Activated CD4-positive, alpha-beta T cell treated with anti-CD3 and anti-CD28 coated beads, Interleukin-2, amount 10 ng/mL, durations not matched to agents 7 days and 5 days (primary cell): Measurements from ENCODE around the gene HECA. TPM values are rescaled to one million over a fixed set of nuclear protein-coding genes. Genes with fewer than 3 reads are reported as not detected.
A peak's percentile ranks its signal among the peaks of the same experiment; 100 is the strongest.
"Not testable (repeated sequence)": the region's sequence is repeated elsewhere in the genome, so short reads cannot be mapped to it uniquely, and the experiment has no call there.

Source experiments
- CTCF ChIA-PET: fragments of 350-600 bp; sonication (Branson Sonifier 250); formaldehyde crosslinking; loops from one replicate; lab custom pipeline; 2021; ENCODE audit warnings: antibody characterized with exemption; lab: Charles Lee
- POLR2A ChIA-PET: fragments of 350-600 bp; sonication (Branson Sonifier 250); formaldehyde crosslinking; loops from one replicate; lab custom pipeline; 2021; ENCODE audit warnings: antibody characterized with exemption; lab: Charles Lee
- DNase-seq: peaks from one replicate; pipeline ENCODE4 v3.0.0-alpha.2; 2020
- H3K27ac Mint-ChIP-seq: one replicate; pipeline ENCODE4 v1.8.0; 2021; ENCODE audit warnings: mild to moderate bottlenecking, moderate library complexity, mixed read lengths
- H3K27me3 Mint-ChIP-seq: one replicate; pipeline ENCODE4 v1.8.0; 2021; ENCODE audit warnings: mixed read lengths
- H3K36me3 Mint-ChIP-seq: one replicate; pipeline ENCODE4 v1.8.0; 2021; ENCODE audit warnings: low read depth, mixed read lengths
- H3K4me1 Mint-ChIP-seq: one replicate; pipeline ENCODE4 v1.8.0; 2021; ENCODE audit warnings: mixed read lengths
- H3K4me3 Mint-ChIP-seq: one replicate; pipeline ENCODE4 v1.8.0; 2021; ENCODE audit warnings: mild to moderate bottlenecking, moderate library complexity, mixed read lengths
- H3K9me3 Mint-ChIP-seq: one replicate; pipeline ENCODE4 v1.8.0; 2021; ENCODE audit warnings: mixed read lengths
- total RNA-seq, 2 experiments: library from RNA; stranded (reverse); gene quantifications; one replicate each; pipeline ENCODE4 v1.2.3, GENCODE V29; 2021

The HECA gene
- total RNA-seq, 2 experiments from 2014 or later: 59.2 to 60.1 TPM

DNA sequence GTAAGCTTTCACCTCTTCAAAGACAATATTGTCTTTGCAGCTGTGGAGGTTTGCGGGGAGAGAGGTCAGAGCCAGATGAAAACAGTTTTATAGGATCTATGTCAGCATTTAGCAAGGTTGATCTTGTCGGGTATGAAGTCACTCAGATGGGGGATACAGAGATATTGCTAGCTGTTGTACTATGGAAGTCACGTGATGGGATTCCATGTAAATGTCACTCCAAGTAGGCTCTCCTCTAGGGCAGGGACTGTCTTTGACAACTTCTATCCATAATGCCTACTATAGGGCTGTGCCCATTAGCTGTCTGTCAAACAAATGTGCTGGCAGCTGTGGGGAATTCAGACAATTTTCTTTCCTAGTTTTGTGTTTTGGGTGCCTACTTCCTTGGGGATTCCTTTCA is 54.8 kb downstream of the HECA start:
- no peak overlapping the region for H3K4me3 Mint-ChIP-seq

DNA sequence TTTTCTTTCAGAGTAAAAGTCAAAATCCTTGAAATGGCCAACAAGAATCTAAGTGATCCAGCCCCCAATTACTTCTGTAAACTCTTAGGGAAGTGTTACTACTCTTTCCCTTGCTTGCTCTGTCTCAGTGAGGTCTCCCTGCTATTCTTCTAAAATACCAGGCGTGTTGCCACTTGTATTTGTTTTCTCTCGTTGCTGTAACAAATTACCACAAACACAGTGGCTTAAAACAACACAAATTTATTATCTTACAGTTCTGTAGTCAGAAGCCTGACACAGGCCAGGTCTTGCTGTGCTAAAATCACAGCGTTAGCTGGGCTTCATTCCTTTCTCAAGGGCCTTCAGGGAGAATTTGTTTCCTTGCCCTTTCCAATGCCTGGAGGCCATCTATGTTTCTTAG is 59.9 kb downstream of the HECA start:
- H3K27me3 Mint-ChIP-seq: no peaks in the 10 kb centered on the region
- ChIA-PET CTCF (no interaction called here), POLR2A (no interaction called here)
- H3K27ac Mint-ChIP-seq: no peak overlapping the region
- H3K36me3 Mint-ChIP-seq: peaks cover 5% of the 10 kb centered on the region
- H3K9me3 Mint-ChIP-seq: peaks cover 17% of the 10 kb centered on the region
- DNase-seq: no peak
- H3K4me1 Mint-ChIP-seq: no peaks in the 10 kb centered on the region
- no peak overlapping the region for H3K4me3 Mint-ChIP-seq

More for the DNA sequence above, 54.8 kb downstream of the HECA start:
- DNase-seq: no peak
- Mint-ChIP-seq H3K27ac (no peak overlapping the region), H3K9me3 (peaks cover 7% of the 10 kb centered on the region), H3K27me3 (no peaks in the 10 kb centered on the region), H3K36me3 (peaks cover 14% of the 10 kb centered on the region), H3K4me1 (peaks cover 17% of the 10 kb centered on the region)
- POLR2A ChIA-PET: no interaction called here
- CTCF ChIA-PET: interaction anchor here (1.0 to 1.4 kb wide), 3 partner anchors 14 to 21 kb away, joined by 3 read pairs; no protein-coding TSS in a partner anchor

DNA sequence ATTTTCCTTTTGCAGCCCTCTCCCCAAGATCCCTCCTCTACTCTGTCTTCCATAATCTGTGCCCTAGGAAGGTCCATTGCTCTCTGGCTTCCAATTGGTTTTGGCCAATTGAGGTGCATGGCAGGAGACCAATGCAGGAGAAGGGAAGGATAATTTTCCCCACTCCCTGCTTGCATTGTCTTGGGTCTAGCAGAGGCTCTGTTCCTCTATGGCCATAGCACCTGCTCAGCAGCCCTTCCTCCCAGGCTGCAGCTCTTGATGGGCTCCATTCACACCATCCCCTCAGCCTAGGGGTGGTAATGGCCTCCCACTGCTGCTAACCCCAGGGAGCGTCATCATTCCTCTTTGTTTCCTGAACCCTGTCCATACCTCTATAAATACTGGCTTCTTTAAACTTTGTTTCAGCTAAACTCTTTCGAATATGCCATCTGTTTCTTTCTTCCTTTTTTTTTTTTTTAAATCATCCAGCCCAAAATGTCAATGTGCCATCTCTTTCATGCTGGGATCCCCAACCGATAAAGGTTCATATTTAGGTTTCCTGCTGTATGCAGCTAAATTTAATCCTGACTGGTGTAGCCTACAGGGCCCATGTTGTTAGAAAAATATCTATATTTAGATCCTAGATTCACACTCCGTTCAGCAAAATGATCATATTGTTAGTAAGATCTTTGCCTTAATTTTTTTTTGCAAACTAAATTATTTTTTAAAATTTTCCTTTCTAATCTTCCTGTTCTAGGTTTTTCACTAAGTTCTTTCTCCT is 63.8 kb downstream of the HECA start:
- Mint-ChIP-seq H3K27me3 (no peaks in the 10 kb centered on the region), H3K4me1 (no peaks in the 10 kb centered on the region), H3K27ac (no peak overlapping the region), H3K4me3 (no peak overlapping the region), H3K9me3 (peaks cover 26% of the 10 kb centered on the region), H3K36me3 (peaks cover 5% of the 10 kb centered on the region)
- ChIA-PET POLR2A (no interaction called here), CTCF (interaction anchor here (0.7 to 1.3 kb wide), 3 partner anchors 19 to 157 kb away, joined by 3 to 5 read pairs (median 4); no protein-coding TSS in a partner anchor)
- no peak for DNase-seq

DNA sequence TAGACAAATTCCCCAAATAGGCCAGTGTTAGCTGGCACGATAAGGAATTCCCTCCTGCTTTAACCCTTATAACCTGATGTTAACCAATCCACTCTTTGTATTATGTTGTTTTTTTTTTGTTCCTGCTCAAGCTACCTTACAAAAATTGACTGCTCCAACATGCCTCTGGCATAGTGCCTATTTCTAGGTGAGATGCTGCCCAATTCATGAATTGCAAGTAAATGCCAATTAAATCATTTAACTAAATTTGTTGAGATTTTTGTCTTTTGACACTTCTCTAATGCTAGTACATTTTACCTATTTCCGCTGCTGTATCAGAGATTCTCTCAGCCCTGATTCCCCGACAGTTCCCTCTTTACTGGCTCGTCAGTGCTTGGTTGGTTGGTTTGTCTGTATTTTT is 66.5 kb downstream of the HECA start:
- no peak overlapping the region for H3K4me3 Mint-ChIP-seq
- POLR2A ChIA-PET: no interaction called here
- CTCF ChIA-PET: interaction anchor here (1.6 kb wide), 1 partner anchor 20 kb away, joined by 3 read pairs; no protein-coding TSS in a partner anchor
- peaks cover 30% of the 10 kb centered on the region for H3K9me3 Mint-ChIP-seq
- H3K27me3 Mint-ChIP-seq: no peaks in the 10 kb centered on the region
- no peak for DNase-seq
- H3K27ac Mint-ChIP-seq: no peak overlapping the region
- H3K4me1 Mint-ChIP-seq: no peaks in the 10 kb centered on the region
- peaks cover 12% of the 10 kb centered on the region for H3K36me3 Mint-ChIP-seq

DNA sequence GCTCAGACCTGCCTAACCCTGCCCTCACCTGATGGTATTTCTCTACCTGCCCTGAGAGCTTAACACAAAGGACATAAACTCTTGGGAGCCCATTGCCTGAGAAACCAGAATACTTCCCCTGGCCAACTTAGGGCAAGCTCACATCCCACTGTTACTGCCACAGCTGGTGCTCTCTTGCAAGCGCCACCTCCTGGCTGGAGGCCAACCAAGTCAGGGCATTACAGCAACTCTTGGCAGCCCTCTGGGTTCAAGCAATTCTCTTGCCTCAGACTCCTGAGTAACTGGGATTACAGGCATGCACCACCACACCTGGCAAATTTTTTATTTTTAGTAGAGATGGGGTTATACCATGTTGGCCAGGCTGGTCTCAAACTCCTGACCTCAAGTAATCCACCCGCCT is 70.1 kb downstream of the HECA start:
- no peak for DNase-seq
- H3K9me3 Mint-ChIP-seq: peaks cover 50% of the 10 kb centered on the region
- ChIA-PET POLR2A (interaction anchor here (0.6 kb wide), 1 partner anchor 73 kb away, joined by 3 read pairs; no protein-coding TSS in a partner anchor), CTCF (interaction anchor here (0.8 to 2.6 kb wide), 5 partner anchors 14 to 165 kb away, joined by 3 to 8 read pairs (median 3); no protein-coding TSS in a partner anchor)
- H3K27ac Mint-ChIP-seq: no peak overlapping the region
- peaks cover 8% of the 10 kb centered on the region for H3K4me1 Mint-ChIP-seq
- no peak overlapping the region for H3K4me3 Mint-ChIP-seq
- H3K27me3 Mint-ChIP-seq: peaks cover 2% of the 10 kb centered on the region
- peaks cover 42% of the 10 kb centered on the region for H3K36me3 Mint-ChIP-seq

DNA sequence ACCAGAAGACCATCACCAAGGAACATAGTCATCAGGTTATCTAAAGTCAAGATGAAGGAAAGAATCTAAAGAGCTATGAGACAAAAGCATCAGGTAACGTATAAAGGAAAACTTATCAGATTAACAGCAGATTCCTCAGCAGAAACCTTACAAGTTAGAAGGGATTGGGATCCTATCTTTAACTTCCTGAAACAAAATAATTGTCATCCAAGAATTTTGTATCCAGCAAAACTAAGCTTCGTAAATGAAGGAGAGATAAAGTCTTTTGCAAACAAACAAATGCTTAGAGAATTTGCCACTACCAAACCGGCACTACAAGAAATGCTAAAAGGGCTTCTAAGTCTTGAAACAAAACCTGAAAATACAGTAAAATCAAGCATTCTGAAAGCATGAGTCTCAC is 71.0 kb downstream of the HECA start:
- Mint-ChIP-seq H3K27ac (no peak overlapping the region), H3K27me3 (peaks cover 2% of the 10 kb centered on the region), H3K4me1 (peaks cover 16% of the 10 kb centered on the region), H3K4me3 (no peak overlapping the region), H3K36me3 (peaks cover 51% of the 10 kb centered on the region), H3K9me3 (peaks cover 51% of the 10 kb centered on the region)
- ChIA-PET CTCF (interaction anchor here (0.8 to 1.1 kb wide), 3 partner anchors 14 to 21 kb away, joined by 3 to 4 read pairs (median 3); no protein-coding TSS in a partner anchor), POLR2A (no interaction called here)
- no peak for DNase-seq

DNA sequence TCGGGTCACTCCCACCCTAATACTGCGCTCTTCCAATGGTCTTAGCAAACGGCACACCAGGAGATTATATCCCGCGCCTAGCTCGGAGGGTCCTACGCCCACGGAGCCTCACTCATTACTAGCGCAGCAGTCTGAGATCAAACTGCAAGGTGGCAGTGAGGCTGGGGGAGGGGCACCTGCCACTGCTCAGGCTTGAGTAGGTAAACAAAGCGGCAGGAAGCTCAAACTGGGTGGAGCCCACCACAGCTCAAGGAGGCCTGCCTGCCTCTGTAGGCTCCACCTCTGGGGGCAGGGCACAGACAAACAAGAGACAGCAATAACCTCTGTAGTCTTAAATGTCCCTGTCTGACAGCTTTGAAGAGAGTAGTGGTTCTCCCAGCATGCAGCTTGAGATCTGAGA is 75.9 kb downstream of the HECA start:
- Mint-ChIP-seq H3K4me1 (peaks cover 21% of the 10 kb centered on the region), H3K27ac (peak overlapping the region; percentile 57), H3K9me3 (peaks cover 46% of the 10 kb centered on the region), H3K36me3 (peaks cover 56% of the 10 kb centered on the region)
- POLR2A ChIA-PET, CTCF ChIA-PET, H3K27me3 Mint-ChIP-seq, H3K4me3 Mint-ChIP-seq: not testable (repeated sequence)
- DNase-seq: peak; percentile 58

DNA sequence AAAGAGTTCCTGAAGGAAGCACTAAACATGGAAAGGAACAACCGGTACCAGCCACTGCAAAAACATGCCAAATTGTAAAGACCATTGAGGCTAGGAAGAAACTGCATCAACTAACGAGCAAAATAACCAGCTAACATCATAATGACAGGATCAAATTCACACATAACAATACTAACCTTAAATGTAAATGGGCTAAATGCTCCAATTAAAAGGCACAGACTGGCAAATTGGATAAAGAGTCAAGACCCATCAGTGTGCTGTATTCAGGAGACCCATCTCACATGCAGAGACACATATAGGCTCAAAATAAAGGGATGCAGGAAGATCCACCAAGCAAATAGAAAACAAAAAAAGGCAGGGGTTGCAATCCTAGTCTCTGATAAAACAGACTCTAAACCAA is 77.6 kb downstream of the HECA start:
- Mint-ChIP-seq H3K9me3 (peaks cover 33% of the 10 kb centered on the region), H3K27ac (peak overlapping the region; percentile 54), H3K36me3 (peaks cover 43% of the 10 kb centered on the region), H3K4me1 (peaks cover 21% of the 10 kb centered on the region)
- DNase-seq, CTCF ChIA-PET, H3K4me3 Mint-ChIP-seq, H3K27me3 Mint-ChIP-seq, POLR2A ChIA-PET: not testable (repeated sequence)

DNA sequence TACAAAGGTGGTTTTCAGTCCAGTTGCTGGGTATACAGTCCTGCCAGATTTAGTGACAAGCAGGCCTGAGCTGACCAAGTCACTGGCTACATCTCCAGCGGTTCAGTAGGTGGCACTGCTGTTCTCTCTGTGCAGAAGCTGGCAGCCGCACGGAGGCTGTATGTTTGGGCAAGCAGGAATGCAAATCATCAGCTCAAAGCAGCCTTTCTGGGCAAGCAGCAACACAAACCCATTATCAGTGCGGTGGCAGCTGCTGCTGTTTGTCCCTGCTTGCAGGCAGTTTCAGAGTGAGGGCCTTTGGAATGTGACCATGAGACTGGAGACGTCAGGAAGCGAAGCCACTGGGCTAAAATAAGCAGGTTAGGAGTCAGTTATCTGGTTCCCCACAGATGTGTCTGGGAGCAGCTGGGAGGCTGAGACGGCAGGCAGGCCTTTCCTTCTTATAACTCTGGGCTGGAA is 84.4 kb downstream of the HECA start:
- ChIA-PET CTCF (interaction anchor here (0.6 to 5.0 kb wide), 32 partner anchors 10 to 155 kb away, joined by 3 to 30 read pairs (median 4); partner anchors contain the start of genes CITED2 and TXLNB), POLR2A (no interaction called here)
- Mint-ChIP-seq H3K36me3 (no peaks in the 10 kb centered on the region), H3K27ac (peak overlapping the region; percentile 85), H3K27me3 (no peaks in the 10 kb centered on the region), H3K9me3 (peaks cover 2% of the 10 kb centered on the region), H3K4me3 (no peak overlapping the region), H3K4me1 (peaks cover 12% of the 10 kb centered on the region)
- DNase-seq: peak; percentile 82

DNA sequence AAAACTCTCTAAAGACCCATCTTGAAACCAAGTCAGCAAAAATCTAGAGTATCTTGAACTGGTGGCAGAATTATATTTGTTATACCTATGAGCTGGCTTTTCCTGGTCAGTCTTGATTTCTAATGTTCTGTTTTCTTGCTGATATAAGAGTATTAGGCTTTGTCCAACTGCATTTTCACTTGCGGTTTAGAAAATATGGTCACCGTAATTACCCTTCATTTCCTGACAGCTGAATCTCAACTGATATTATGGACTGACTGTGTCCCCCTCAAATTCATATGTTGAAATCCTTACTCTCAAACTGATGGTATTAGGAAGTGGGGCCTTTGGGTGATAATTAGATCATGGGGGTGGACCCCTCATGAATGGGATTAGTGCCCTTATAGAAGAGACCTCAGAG is 84.9 kb downstream of the HECA start:
- peaks cover 2% of the 10 kb centered on the region for H3K9me3 Mint-ChIP-seq
- no peaks in the 10 kb centered on the region for H3K27me3 Mint-ChIP-seq
- ChIA-PET POLR2A (no interaction called here), CTCF (interaction anchor here (0.6 to 5.0 kb wide), 31 partner anchors 10 to 154 kb away, joined by 3 to 30 read pairs (median 4); partner anchors contain the start of genes CITED2 and TXLNB)
- peaks cover 12% of the 10 kb centered on the region for H3K4me1 Mint-ChIP-seq
- H3K4me3 Mint-ChIP-seq: no peak overlapping the region
- H3K36me3 Mint-ChIP-seq: no peaks in the 10 kb centered on the region
- no peak for DNase-seq
- H3K27ac Mint-ChIP-seq: peak overlapping the region; percentile 85

DNA sequence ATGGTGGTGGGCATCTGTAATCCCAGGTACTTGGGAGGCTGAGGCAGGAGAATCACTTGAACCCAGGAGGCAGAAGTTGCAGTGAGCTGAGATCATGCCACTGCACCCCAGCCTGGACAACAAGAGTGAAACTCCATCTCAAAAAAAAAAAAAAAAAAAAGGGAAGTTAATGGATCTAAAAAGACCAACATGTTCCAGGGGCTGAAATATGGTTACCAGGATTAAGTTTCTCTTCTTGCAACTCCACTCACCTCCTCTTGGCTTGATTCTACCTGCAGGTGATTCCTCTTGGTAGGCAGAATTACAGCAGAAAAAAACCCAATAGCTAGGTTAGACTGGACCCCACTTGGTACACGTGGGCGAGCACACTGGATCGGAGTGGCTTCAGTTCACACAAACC is 93.5 kb downstream of the HECA start:
- POLR2A ChIA-PET, DNase-seq, H3K27ac Mint-ChIP-seq, H3K9me3 Mint-ChIP-seq, H3K27me3 Mint-ChIP-seq, H3K4me1 Mint-ChIP-seq, H3K4me3 Mint-ChIP-seq, H3K36me3 Mint-ChIP-seq: not testable (repeated sequence)
- CTCF ChIA-PET: interaction anchor here (3.1 kb wide), 1 partner anchor 10 kb away, joined by 17 read pairs; no protein-coding TSS in a partner anchor
